Dedifferentiated amniotic fluid mesenchymal stem cell (primary cell): ENCODE results near the gene SPTBN1.
"Not testable (repeated sequence)": the region's sequence is repeated elsewhere in the genome, so short reads cannot be mapped to it uniquely, and the experiment has no call there.

Experiments
- DNase-seq: peaks from one replicate; pipeline ENCODE4 v3.0.0-alpha.2; 2016; ENCODE audit errors: extremely low spot score

SPTBN1 gene

GRCh38 chr2:54470266-54470938, 14.3 kb downstream of the SPTBN1 start:
- DNase-seq, result peak; percentile 53

- DNase-seq, result peak; percentile 43
These were observed 15.1 kb downstream of the SPTBN1 start for GRCh38 chr2:54471221-54471711.

- no peak for DNase-seq
These were observed 17.7 kb downstream of the SPTBN1 start for GRCh38 chr2:54473851-54474250.

GRCh38 chr2:54475285-54475684, 19.2 kb downstream of the SPTBN1 start:
- DNase-seq, result no peak

GRCh38 chr2:54475919-54476318, 19.8 kb downstream of the SPTBN1 start:
- DNase-seq, result no peak

GRCh38 chr2:54476852-54477251, 20.7 kb downstream of the SPTBN1 start:
- no peak for DNase-seq

GRCh38 chr2:54477896-54478295, 21.8 kb downstream of the SPTBN1 start:
- no peak for DNase-seq

- DNase-seq, result no peak
These were observed 22.8 kb downstream of the SPTBN1 start for GRCh38 chr2:54478899-54479298.

GRCh38 chr2:54479424-54479823, 23.3 kb downstream of the SPTBN1 start:
- no peak for DNase-seq

- no peak for DNase-seq
These were observed 23.9 kb downstream of the SPTBN1 start for GRCh38 chr2:54480025-54480424.

GRCh38 chr2:54481686-54482085, 25.6 kb downstream of the SPTBN1 start:
- no peak for DNase-seq

- DNase-seq, result peak; percentile 59
These were observed 26.6 kb downstream of the SPTBN1 start for GRCh38 chr2:54482715-54483114.

- no peak for DNase-seq
These were observed 27.3 kb downstream of the SPTBN1 start for GRCh38 chr2:54483426-54483825.

GRCh38 chr2:54485756-54486155, 29.6 kb downstream of the SPTBN1 start:
- not testable (repeated sequence) for DNase-seq

GRCh38 chr2:54486766-54487165, 30.6 kb downstream of the SPTBN1 start:
- no peak for DNase-seq

GRCh38 chr2:54490863-54491262, 34.7 kb downstream of the SPTBN1 start:
- no peak for DNase-seq

GRCh38 chr2:54492335-54492734, 36.2 kb downstream of the SPTBN1 start:
- no peak for DNase-seq

GRCh38 chr2:54494087-54494486, 38.0 kb downstream of the SPTBN1 start:
- DNase-seq, result no peak

GRCh38 chr2:54496920-54497319, 40.8 kb downstream of the SPTBN1 start:
- DNase-seq, result no peak

GRCh38 chr2:54497763-54498680, 41.9 kb downstream of the SPTBN1 start:
- no peak for DNase-seq

- no peak for DNase-seq
These were observed 43.5 kb downstream of the SPTBN1 start for GRCh38 chr2:54499661-54500060.

GRCh38 chr2:54500404-54501205, 44.5 kb downstream of the SPTBN1 start:
- no peak for DNase-seq
